ENCODE results near the gene DENND2A. TPM values are rescaled to one million over a fixed set of nuclear protein-coding genes. Genes with fewer than 3 reads are reported as not detected.
"Not testable (repeated sequence)": the region's sequence is repeated elsewhere in the genome, so short reads cannot be mapped to it uniquely, and the experiment has no call there.

DENND2A gene
- total RNA-seq, 1 experiment from 2014 or later = 0.16 TPM

- in situ Hi-C loops (cut with HindIII; ENCODE audit: low pct_unique_long_range_greater_than_20kb, low sequenced_read_pairs) = no loop called here
- no peak for DNase-seq (ENCODE audit: low read depth, low spot score)
Observed at GRCh38 chr7:140584195-140584851, 56.3 kb downstream of the DENND2A start.

- in situ Hi-C loops (cut with HindIII; ENCODE audit: low pct_unique_long_range_greater_than_20kb, low sequenced_read_pairs) = no loop called here
- DNase-seq (ENCODE audit: low read depth, low spot score) = no peak
Observed at GRCh38 chr7:140581411-140581810, 59.2 kb downstream of the DENND2A start.

- DNase-seq (ENCODE audit: low read depth, low spot score) = no peak
- in situ Hi-C loops (cut with HindIII; ENCODE audit: low pct_unique_long_range_greater_than_20kb, low sequenced_read_pairs) = no loop called here
Observed at GRCh38 chr7:140577651-140578050, 63.0 kb downstream of the DENND2A start.

- DNase-seq (ENCODE audit: low read depth, low spot score) = no peak
- in situ Hi-C loops (cut with HindIII; ENCODE audit: low pct_unique_long_range_greater_than_20kb, low sequenced_read_pairs) = no loop called here
Observed at GRCh38 chr7:140576589-140576988, 64.0 kb downstream of the DENND2A start.

- in situ Hi-C loops (cut with HindIII; ENCODE audit: low pct_unique_long_range_greater_than_20kb, low sequenced_read_pairs) = no loop called here
- DNase-seq (ENCODE audit: low read depth, low spot score) = no peak
Observed at GRCh38 chr7:140571538-140572122, 69.0 kb downstream of the DENND2A start.

GRCh38 chr7:140570120-140570519 is 70.5 kb downstream of the DENND2A start:
- in situ Hi-C loops (cut with HindIII; ENCODE audit: low pct_unique_long_range_greater_than_20kb, low sequenced_read_pairs) = no loop called here
- no peak for DNase-seq (ENCODE audit: low read depth, low spot score)

- in situ Hi-C loops (cut with HindIII; ENCODE audit: low pct_unique_long_range_greater_than_20kb, low sequenced_read_pairs) = no loop called here
- DNase-seq (ENCODE audit: low read depth, low spot score) = no peak
Observed at GRCh38 chr7:140568021-140568813, 72.4 kb downstream of the DENND2A start.

GRCh38 chr7:140566186-140566585 is 74.4 kb downstream of the DENND2A start:
- in situ Hi-C loops (cut with HindIII; ENCODE audit: low pct_unique_long_range_greater_than_20kb, low sequenced_read_pairs); DNase-seq (ENCODE audit: low read depth, low spot score): not testable (repeated sequence)

- DNase-seq (ENCODE audit: low read depth, low spot score); in situ Hi-C loops (cut with HindIII; ENCODE audit: low pct_unique_long_range_greater_than_20kb, low sequenced_read_pairs): not testable (repeated sequence)
Observed at GRCh38 chr7:140565761-140566160, 74.9 kb downstream of the DENND2A start.

- in situ Hi-C loops (cut with HindIII; ENCODE audit: low pct_unique_long_range_greater_than_20kb, low sequenced_read_pairs) = no loop called here
Observed at GRCh38 chr7:140564643-140565042, 76.0 kb downstream of the DENND2A start.

GRCh38 chr7:140562926-140563481 is 77.6 kb downstream of the DENND2A start:
- in situ Hi-C loops (cut with HindIII; ENCODE audit: low pct_unique_long_range_greater_than_20kb, low sequenced_read_pairs) = no loop called here
- no peak for DNase-seq (ENCODE audit: low read depth, low spot score)

More at GRCh38 chr7:140564643-140565042, 76.0 kb downstream of the DENND2A start:
- DNase-seq (ENCODE audit: low read depth, low spot score) = peak; percentile 38

- DNase-seq (ENCODE audit: low read depth, low spot score) = no peak
- in situ Hi-C loops (cut with HindIII; ENCODE audit: low pct_unique_long_range_greater_than_20kb, low sequenced_read_pairs) = no loop called here
Observed at GRCh38 chr7:140559410-140559809, 81.2 kb downstream of the DENND2A start.

GRCh38 chr7:140557809-140558518 is 82.6 kb downstream of the DENND2A start:
- no peak for DNase-seq (ENCODE audit: low read depth, low spot score)
- in situ Hi-C loops (cut with HindIII; ENCODE audit: low pct_unique_long_range_greater_than_20kb, low sequenced_read_pairs) = no loop called here

GRCh38 chr7:140557069-140557468 is 83.5 kb downstream of the DENND2A start:
- in situ Hi-C loops (cut with HindIII; ENCODE audit: low pct_unique_long_range_greater_than_20kb, low sequenced_read_pairs) = no loop called here
- no peak for DNase-seq (ENCODE audit: low read depth, low spot score)

- in situ Hi-C loops (cut with HindIII; ENCODE audit: low pct_unique_long_range_greater_than_20kb, low sequenced_read_pairs); DNase-seq (ENCODE audit: low read depth, low spot score): not testable (repeated sequence)
Observed at GRCh38 chr7:140553236-140553635, 87.4 kb downstream of the DENND2A start.

- in situ Hi-C loops (cut with HindIII; ENCODE audit: low pct_unique_long_range_greater_than_20kb, low sequenced_read_pairs) = no loop called here
- no peak for DNase-seq (ENCODE audit: low read depth, low spot score)
Observed at GRCh38 chr7:140552240-140552679, 88.4 kb downstream of the DENND2A start.

- in situ Hi-C loops (cut with HindIII; ENCODE audit: low pct_unique_long_range_greater_than_20kb, low sequenced_read_pairs) = no loop called here
- peak; percentile 21 for DNase-seq (ENCODE audit: low read depth, low spot score)
Observed at GRCh38 chr7:140551355-140552239, 89.0 kb downstream of the DENND2A start.

All from SK-MEL-5 (cell line).